Measurements from ENCODE around the gene C11orf52. TPM values are rescaled to one million over a fixed set of nuclear protein-coding genes. Genes with fewer than 3 reads are reported as not detected.

The C11orf52 gene
- total RNA-seq, 1 donor from 2014 or later: 19.4 TPM

GRCh38 chr11:111963931-111964340 is 45.2 kb downstream of the C11orf52 start:
- Mint-ChIP-seq H3K4me3 (ENCODE audit: low read depth) (no peak overlapping the region), H3K4me1 (ENCODE audit: low read depth) (peaks cover 13% of the 10 kb centered on the region), H3K36me3 (ENCODE audit: insufficient read depth) (peaks cover 16% of the 10 kb centered on the region), H3K27me3 (no peaks in the 10 kb centered on the region), H3K9me3 (ENCODE audit: low read depth) (no peaks in the 10 kb centered on the region), H3K27ac (no peak overlapping the region)
- no peak for TF ChIP-seq CTCF (IDR thresholded peaks at IDR 0.05; ENCODE audit: unreplicated experiment)
- no peak for DNase-seq (ENCODE audit: low spot score, unreplicated experiment)

GRCh38 chr11:111966678-111967077 is 48.0 kb downstream of the C11orf52 start:
- TF ChIP-seq CTCF (IDR thresholded peaks at IDR 0.05; ENCODE audit: unreplicated experiment): no peak
- H3K9me3 Mint-ChIP-seq (ENCODE audit: low read depth): no peaks in the 10 kb centered on the region
- no peak overlapping the region for H3K27ac Mint-ChIP-seq
- H3K36me3 Mint-ChIP-seq (ENCODE audit: insufficient read depth): peaks cover 34% of the 10 kb centered on the region
- H3K27me3 Mint-ChIP-seq: no peaks in the 10 kb centered on the region
- no peak overlapping the region for H3K4me3 Mint-ChIP-seq (ENCODE audit: low read depth)
- no peak for DNase-seq (ENCODE audit: low spot score, unreplicated experiment)
- H3K4me1 Mint-ChIP-seq (ENCODE audit: low read depth): peaks cover 2% of the 10 kb centered on the region

GRCh38 chr11:111967649-111968048 is 48.9 kb downstream of the C11orf52 start:
- DNase-seq (ENCODE audit: low spot score, unreplicated experiment): no peak
- no peak for TF ChIP-seq CTCF (IDR thresholded peaks at IDR 0.05; ENCODE audit: unreplicated experiment)
- Mint-ChIP-seq H3K27ac (no peak overlapping the region), H3K27me3 (no peaks in the 10 kb centered on the region), H3K4me1 (ENCODE audit: low read depth) (no peaks in the 10 kb centered on the region), H3K4me3 (ENCODE audit: low read depth) (no peak overlapping the region), H3K9me3 (ENCODE audit: low read depth) (no peaks in the 10 kb centered on the region), H3K36me3 (ENCODE audit: insufficient read depth) (peaks cover 36% of the 10 kb centered on the region)

GRCh38 chr11:111969344-111969743 is 50.6 kb downstream of the C11orf52 start:
- DNase-seq (ENCODE audit: low spot score, unreplicated experiment): no peak
- no peak for TF ChIP-seq CTCF (IDR thresholded peaks at IDR 0.05; ENCODE audit: unreplicated experiment)
- Mint-ChIP-seq H3K27ac (no peak overlapping the region), H3K36me3 (ENCODE audit: insufficient read depth) (peaks cover 41% of the 10 kb centered on the region), H3K4me3 (ENCODE audit: low read depth) (no peak overlapping the region), H3K9me3 (ENCODE audit: low read depth) (no peaks in the 10 kb centered on the region), H3K27me3 (no peaks in the 10 kb centered on the region), H3K4me1 (ENCODE audit: low read depth) (no peaks in the 10 kb centered on the region)

- H3K9me3 Mint-ChIP-seq (ENCODE audit: low read depth): no peaks in the 10 kb centered on the region
- no peak for DNase-seq (ENCODE audit: low spot score, unreplicated experiment)
- TF ChIP-seq CTCF (IDR thresholded peaks at IDR 0.05; ENCODE audit: unreplicated experiment): no peak
- no peak overlapping the region for H3K27ac Mint-ChIP-seq
- peaks cover 14% of the 10 kb centered on the region for H3K4me1 Mint-ChIP-seq (ENCODE audit: low read depth)
- H3K4me3 Mint-ChIP-seq (ENCODE audit: low read depth): no peak overlapping the region
- peaks cover 19% of the 10 kb centered on the region for H3K27me3 Mint-ChIP-seq
- peaks cover 23% of the 10 kb centered on the region for H3K36me3 Mint-ChIP-seq (ENCODE audit: insufficient read depth)
These were observed 55.7 kb downstream of the C11orf52 start for GRCh38 chr11:111974446-111974845.
